Esophagus muscularis mucosa (tissue), 3 donors: ENCODE measurements around the gene SMYD2.

Source experiments
- POLR2A ChIP-seq: fragments of 450-650 bp; IDR thresholded peaks from one replicate; pipeline ENCODE4 v1.6.1; 2017; ENCODE audit warnings: antibody characterized with exemption, moderate library complexity, mild to moderate bottlenecking, low read depth
- TF ChIP-seq, protein P1 (sequence below), 3 experiments: fragments of 200-600 bp in 2 of 3; fragments of 450-650 bp in 1 of 3; sonication (generic) in 2 of 3; IDR thresholded peaks; one replicate each; pipeline ENCODE4 v1.5.1; 2017 to 2019; ENCODE audit warnings: antibody characterized with exemption in 3 of 3, mild to moderate bottlenecking in 2 of 3, moderate library complexity in 1 of 3

DNA sequence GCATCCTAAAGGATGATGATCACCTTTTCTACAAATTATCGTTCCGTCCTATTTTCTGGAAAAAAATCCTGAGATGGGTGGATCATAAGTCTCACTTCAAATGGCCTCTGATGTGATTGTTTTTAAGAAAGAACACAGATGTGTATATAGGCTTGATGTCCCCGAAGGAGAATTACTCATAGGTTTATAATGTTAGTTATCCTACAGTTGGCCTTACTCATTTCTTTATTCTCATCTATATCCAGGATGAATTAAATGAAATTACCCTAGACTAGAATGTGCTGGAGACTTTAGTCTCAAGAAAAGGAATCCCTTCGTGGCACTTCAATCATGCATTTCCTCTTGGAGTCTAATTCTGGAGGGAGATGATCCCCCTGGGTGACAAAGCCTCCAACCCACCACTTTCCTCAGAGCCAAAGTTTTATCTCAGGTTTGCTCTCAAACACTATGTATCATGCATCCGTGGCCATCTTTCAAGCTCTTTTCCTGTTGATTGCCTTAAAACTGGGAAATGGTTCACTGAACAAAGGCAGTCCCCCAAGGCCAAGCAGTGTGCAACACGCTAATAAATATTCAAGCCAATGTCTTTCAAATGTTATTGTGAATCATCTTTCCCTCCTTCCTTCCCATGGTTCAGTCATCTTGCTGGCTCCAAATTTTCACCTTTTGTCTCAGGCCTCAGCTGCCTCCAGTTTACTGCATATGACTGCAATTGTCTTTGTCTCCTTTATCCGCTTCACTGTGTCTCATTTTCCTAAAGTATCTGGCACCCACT lies 32.5 kb upstream of the SMYD2 start:
- TF ChIP-seq, protein P1, sequence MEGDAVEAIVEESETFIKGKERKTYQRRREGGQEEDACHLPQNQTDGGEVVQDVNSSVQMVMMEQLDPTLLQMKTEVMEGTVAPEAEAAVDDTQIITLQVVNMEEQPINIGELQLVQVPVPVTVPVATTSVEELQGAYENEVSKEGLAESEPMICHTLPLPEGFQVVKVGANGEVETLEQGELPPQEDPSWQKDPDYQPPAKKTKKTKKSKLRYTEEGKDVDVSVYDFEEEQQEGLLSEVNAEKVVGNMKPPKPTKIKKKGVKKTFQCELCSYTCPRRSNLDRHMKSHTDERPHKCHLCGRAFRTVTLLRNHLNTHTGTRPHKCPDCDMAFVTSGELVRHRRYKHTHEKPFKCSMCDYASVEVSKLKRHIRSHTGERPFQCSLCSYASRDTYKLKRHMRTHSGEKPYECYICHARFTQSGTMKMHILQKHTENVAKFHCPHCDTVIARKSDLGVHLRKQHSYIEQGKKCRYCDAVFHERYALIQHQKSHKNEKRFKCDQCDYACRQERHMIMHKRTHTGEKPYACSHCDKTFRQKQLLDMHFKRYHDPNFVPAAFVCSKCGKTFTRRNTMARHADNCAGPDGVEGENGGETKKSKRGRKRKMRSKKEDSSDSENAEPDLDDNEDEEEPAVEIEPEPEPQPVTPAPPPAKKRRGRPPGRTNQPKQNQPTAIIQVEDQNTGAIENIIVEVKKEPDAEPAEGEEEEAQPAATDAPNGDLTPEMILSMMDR (IDR thresholded peaks at IDR 0.05) = no peak
- TF ChIP-seq POLR2A = no peak
